ENCODE measurements around the gene LPCAT2. TPM values are rescaled to one million over a fixed set of nuclear protein-coding genes. Genes with fewer than 3 reads are reported as not detected.

Gene LPCAT2
- total RNA-seq, 2 donors from 2014 or later = 10.8 to 12.2 TPM

DNA sequence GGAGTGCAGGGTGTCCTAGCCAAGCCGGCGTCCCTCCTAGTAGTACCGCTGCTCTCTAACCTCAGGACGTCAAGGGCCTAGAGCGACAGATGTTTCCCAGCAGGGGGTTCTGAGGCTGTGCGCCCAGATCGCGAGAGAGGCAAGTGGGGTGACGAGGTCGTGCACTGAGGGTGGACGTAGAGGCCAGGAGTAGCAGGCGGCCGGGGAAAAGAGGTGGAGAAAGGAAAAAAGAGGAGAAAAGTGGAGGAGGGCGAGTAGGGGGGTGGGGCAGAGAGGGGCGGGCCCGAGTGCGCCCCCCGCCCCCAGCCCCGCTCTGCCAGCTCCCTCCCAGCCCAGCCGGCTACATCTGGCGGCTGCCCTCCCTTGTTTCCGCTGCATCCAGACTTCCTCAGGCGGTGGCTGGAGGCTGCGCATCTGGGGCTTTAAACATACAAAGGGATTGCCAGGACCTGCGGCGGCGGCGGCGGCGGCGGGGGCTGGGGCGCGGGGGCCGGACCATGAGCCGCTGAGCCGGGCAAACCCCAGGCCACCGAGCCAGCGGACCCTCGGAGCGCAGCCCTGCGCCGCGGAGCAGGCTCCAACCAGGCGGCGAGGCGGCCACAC is 29.9 kb upstream of the LPCAT2 start, which contains the start of gene MMP2:
Gene MMP2 (plus strand): TSS at position 372 of the 603 bp plus-strand sequence. CDS start 282 bp downstream, outside the sequence.
- peak; percentile 57 to 77 for ATAC-seq
- intact Hi-C loops (cut with DNase I) = no loop called here
- peak; percentile 78 for DNase-seq

GRCh38 chr16:55479430-55480140 is 29.3 kb upstream of the LPCAT2 start:
- ATAC-seq (no peak), DNase-seq (no peak)
- intact Hi-C loops (cut with DNase I) = no loop called here

DNA sequence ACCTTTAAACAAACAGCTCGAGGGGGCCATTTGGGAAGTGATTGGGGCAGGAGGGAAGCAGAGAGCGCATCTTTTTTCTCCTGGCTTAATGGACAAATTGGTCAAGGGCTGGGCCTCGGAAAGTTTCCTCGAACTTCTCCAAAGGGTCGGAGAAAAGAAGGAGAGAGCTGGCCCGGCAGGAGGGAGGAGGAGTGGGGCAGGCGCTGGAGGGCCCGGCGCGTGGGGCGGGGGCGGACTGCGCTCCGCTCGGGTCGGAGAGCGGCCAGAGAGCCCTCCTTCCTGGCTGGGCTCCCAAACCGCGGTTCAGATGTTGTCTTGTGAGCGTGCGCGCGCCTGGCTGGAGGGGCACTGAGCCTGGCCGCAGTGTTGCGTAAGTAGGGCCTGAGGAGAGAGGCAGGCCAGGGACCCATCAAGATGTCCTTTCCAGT is 28.6 kb upstream of the LPCAT2 start:
- peak; percentile 89 for DNase-seq
- intact Hi-C loops (cut with DNase I) = no loop called here
- ATAC-seq = peak; percentile 74 to 78

DNA sequence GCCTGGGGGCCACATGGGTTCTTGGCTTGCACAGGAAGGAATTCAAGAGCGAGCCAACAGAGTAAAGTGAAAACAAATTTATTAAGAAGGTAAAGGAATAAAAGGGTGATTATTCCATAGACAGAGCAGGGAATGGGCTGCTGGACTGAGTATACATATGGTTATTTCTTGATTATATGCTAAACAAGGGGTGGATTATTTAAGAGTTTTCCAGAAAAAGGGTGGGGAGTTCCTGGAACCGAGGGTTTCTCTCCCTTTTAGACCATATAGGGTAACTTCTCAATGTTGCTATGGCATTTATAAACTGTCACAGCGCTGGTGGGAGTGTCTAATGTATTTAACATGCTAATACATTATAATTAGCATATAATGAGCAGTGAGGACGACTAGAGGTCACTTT is 27.8 kb upstream of the LPCAT2 start:
- DNase-seq (no peak), ATAC-seq (no peak)
- intact Hi-C loops (cut with DNase I) = no loop called here

DNA sequence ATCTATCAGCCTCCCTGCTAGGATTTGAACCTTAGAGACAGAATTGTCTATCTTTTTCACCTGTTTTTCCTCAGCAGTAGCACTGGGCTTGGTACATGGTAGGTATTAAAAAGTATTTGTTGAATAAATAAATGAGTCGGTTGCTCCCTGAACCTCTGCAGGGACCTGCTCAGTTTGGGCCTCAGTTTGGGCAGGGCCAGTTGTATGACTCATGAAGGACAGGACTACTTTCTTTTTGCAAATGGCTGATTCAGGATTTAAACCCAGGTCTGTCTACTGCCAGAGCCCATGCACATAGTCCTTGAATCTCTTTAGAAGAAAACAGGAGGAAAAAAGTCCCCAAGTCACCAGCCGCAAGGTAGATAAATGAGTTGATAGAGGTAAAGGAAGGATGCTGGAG is 26.8 kb upstream of the LPCAT2 start:
- intact Hi-C loops (cut with DNase I) = no loop called here
- DNase-seq = no peak
- ATAC-seq = no peak

GRCh38 chr16:55487048-55487803 is 21.6 kb upstream of the LPCAT2 start:
- intact Hi-C loops (cut with DNase I) = no loop called here
- DNase-seq = peak; percentile 70
- peak; percentile 49 to 78 for ATAC-seq

GRCh38 chr16:55488306-55488705 is 20.6 kb upstream of the LPCAT2 start:
- intact Hi-C loops (cut with DNase I) = no loop called here

GRCh38 chr16:55489119-55489955 is 19.5 kb upstream of the LPCAT2 start:
- intact Hi-C loops (cut with DNase I) = no loop called here
- no peak for ATAC-seq
- no peak for DNase-seq

More at GRCh38 chr16:55488306-55488705, 20.6 kb upstream of the LPCAT2 start:
- DNase-seq = no peak
- no peak for ATAC-seq

- DNase-seq = no peak
- ATAC-seq = no peak
- intact Hi-C loops (cut with DNase I) = loop anchor here in 1 of 2 donors (10.0 kb wide), 1 partner anchor 55 kb away; no protein-coding TSS in a partner anchor
Observed at GRCh38 chr16:55489956-55490265, 19.0 kb upstream of the LPCAT2 start.

GRCh38 chr16:55490301-55490700 is 18.6 kb upstream of the LPCAT2 start:
- ATAC-seq = no peak
- intact Hi-C loops (cut with DNase I) = loop anchor here in 1 of 2 donors (10.0 kb wide), 1 partner anchor 54 kb away; no protein-coding TSS in a partner anchor
- DNase-seq = no peak

GRCh38 chr16:55491691-55492090 is 17.2 kb upstream of the LPCAT2 start:
- DNase-seq (no peak), ATAC-seq (no peak)

GRCh38 chr16:55492756-55493380 is 16.0 kb upstream of the LPCAT2 start:
- no peak for DNase-seq
- intact Hi-C loops (cut with DNase I) = loop anchor here in 1 of 2 donors (10.0 kb wide), 1 partner anchor 52 kb away; no protein-coding TSS in a partner anchor
- no peak for ATAC-seq

More at GRCh38 chr16:55491691-55492090, 17.2 kb upstream of the LPCAT2 start:
- intact Hi-C loops (cut with DNase I) = loop anchor here in 1 of 2 donors (10.0 kb wide), 1 partner anchor 53 kb away; no protein-coding TSS in a partner anchor

DNA sequence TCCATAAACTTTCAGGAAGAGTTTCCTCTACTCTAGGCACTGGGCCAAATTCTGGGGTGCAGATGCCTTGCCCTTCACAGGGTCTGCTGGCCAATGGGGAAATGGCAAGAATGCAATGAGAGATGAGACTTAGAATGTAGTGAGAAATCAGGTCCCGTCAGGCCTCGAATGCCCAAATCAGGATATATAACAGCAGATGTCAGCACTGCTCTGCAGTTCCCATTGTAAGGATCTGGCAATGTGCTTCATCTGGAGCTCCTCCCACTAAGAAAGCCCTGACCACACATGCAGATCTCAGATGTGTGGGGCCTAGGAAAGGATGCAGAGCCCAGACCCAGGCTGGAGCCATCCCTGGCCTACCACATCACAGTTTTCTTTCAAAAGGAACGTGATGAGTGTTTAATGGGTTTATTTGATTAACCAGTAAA is 13.9 kb upstream of the LPCAT2 start:
- DNase-seq = no peak
- intact Hi-C loops (cut with DNase I) = loop anchor here in 1 of 2 donors (10.0 kb wide), 1 partner anchor 50 kb away; no protein-coding TSS in a partner anchor
- ATAC-seq = peak; percentile 81 to 83

GRCh38 chr16:55495616-55496289 is 13.1 kb upstream of the LPCAT2 start:
- ATAC-seq = peak in 1 of 2 donors; percentile 17
- no peak for DNase-seq
- intact Hi-C loops (cut with DNase I) = loop anchor here in 1 of 2 donors (10.0 kb wide), 1 partner anchor 49 kb away; no protein-coding TSS in a partner anchor

DNA sequence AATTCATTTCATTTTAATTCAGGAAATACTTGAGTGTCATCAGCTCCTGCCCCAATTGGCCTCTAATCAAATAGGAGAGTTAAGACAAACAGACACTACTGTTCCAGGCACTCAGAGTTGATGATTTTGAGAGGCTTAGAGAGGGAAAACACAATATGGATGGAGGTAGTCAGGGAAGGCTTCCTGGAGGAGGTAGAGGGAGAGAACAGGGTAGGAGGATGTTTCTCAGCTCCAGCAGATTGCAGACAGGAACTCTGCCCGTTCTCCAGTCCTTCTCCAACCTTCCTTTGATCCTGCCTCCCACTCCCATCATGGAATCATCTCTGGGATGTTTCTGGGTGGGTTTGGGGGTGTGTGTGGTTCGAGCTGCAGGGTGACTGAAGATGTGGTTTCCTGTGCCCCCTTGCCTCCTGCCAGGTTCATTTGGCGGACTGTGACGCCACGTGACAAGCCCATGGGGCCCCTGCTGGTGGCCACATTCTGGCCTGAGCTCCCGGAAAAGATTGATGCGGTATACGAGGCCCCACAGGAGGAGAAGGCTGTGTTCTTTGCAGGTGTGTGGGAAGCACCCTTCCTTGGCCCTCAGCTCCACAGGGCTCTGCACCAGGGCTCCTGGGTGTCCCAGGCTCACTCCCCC is 12.2 kb upstream of the LPCAT2 start:
- no peak for ATAC-seq
- intact Hi-C loops (cut with DNase I) = loop anchor here in 1 of 2 donors (10.0 kb wide), 1 partner anchor 48 kb away; no protein-coding TSS in a partner anchor
- DNase-seq = no peak

DNA sequence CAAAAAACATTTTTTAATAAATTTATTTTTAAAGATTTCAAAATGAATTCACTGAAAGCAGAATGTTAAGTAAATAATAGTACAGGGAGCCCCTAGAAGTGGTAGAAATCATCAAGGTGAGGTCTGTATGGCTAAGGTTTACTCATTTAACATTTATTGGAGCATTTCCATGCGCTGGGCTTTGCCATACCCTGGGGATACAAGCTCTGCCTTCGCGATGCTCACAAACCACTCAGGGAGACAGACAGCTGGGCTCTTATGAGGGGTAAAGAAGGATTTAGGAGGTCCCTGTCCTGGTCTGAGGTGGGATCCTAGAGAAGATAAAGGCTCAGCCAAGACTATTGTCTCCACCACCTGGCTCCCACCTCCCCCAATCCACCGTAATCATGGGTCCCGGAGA is 11.3 kb upstream of the LPCAT2 start:
- DNase-seq (no peak), ATAC-seq (no peak)
- intact Hi-C loops (cut with DNase I) = loop anchor here in 1 of 2 donors (10.0 kb wide), 1 partner anchor 47 kb away; no protein-coding TSS in a partner anchor

DNA sequence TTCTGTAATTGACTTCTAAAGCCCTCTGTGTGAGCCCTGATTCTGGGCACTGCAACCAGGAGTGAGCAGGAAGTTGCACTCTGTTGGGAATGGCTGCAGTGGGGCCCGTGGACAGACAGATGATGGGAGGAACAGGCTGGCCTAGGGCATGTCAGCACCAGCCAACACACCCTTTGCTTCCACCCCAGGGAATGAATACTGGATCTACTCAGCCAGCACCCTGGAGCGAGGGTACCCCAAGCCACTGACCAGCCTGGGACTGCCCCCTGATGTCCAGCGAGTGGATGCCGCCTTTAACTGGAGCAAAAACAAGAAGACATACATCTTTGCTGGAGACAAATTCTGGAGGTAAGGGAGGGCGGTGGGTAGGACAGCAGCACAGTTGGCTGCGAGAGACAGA is 10.8 kb upstream of the LPCAT2 start:
- intact Hi-C loops (cut with DNase I) = loop anchor here in 1 of 2 donors (10.0 kb wide), 1 partner anchor 47 kb away; no protein-coding TSS in a partner anchor
- ATAC-seq (no peak), DNase-seq (no peak)
